Stimulated activated CD4-positive, alpha-beta T cell treated with anti-CD3 and anti-CD28 coated beads, Interleukin-1b, Interleukin-23, amount 100 ng/mL, for 24 hours (primary cell): ENCODE data around the gene CYFIP2.

Experiments used
- DNase-seq, 4 experiments: peaks; one replicate each; pipeline ENCODE4 v3.0.0-alpha.2; 2020; ENCODE audit warnings: low read depth in 4 of 4, low spot score in 1 of 4

The CYFIP2 gene

DNA sequence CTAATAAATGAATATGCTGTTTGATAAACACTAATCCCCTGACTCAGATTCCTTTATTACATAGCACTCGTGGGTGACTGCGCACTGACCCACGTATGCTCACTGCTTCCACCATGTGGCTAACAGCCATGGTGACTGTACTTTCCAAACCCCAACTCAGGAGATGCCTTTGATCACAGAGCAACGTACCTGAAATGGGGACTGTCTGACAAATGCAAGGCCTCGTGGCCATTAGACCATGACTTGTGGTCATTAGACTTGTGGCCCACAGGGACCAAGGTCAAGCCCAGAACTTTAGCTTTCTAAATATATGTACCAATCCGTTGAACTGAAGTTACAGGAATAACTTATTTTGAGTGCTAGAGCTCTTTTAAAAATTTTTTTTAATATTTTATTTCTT, 46.6 kb downstream of the CYFIP2 start:
- DNase-seq, result peak in 3 of 4 experiments; percentile 37 to 51 (median 43)

DNA sequence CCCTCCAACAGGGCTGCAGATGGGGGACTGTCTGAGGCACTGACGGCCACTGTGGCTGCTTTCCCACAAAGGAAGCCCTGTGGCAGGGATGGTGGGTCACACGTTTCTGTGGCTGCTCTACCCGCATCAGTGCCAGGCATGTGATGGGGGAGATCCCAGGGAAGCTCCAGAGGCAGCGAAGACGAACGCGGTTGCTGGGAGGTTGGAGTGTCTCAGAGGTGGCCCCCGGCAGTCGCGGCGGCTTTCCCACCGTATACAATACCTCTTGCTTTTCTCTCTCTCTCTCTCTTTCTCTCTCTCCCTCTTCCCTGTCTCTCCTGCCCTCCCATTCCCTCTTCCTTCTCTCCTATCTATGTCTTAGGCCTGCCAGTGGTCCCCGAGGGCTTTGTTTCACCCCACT, 56.7 kb downstream of the CYFIP2 start:
- DNase-seq, result no peak

DNA sequence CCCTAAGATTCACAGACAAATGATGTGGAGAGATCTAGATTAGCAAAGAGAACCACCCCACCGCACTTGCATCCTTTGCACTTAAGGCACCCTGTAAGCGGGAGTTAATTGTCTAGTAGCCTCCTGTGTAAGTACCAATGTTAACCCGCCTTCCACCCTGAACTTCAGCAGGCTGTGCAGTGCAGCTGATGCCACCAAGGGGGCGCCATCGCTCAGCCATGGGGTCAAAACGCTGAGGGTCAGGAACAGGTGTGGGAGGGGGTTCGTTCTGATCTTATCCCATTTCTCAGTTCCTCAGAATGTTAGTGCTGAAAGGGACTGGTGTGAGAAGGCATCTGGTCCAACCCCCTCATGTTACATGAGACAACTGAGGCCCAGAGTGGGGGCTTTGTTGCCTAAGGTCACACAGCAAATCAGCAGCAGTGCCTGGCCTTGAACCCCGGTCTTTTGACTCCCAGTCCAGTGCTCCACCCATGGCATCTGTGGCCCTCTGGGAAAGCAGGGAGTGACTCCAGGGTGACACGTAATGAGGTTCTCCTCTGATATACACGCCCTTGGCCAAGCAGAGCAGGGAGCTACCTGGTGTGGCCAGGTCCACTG, 57.3 kb downstream of the CYFIP2 start:
- DNase-seq, result no peak

DNA sequence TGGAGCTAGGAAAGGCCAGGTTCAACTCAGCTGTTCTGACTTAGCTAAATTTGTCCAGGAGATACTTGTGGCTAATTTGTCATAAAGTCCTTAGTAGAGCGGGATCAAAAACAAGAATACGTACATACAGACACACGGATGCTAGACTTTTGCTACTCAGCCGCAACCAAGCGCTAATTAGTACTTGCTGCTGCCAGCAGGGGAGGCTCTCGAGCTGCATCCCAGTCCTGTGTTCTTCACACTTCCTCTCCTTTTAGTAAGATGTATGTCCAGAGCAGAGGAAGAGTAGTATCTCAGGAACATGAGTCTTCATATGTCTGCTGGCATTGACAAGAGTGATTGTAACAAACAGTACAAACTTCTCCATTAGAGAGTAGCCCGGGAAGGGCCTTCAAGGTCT, 58.3 kb downstream of the CYFIP2 start:
- no peak for DNase-seq

DNA sequence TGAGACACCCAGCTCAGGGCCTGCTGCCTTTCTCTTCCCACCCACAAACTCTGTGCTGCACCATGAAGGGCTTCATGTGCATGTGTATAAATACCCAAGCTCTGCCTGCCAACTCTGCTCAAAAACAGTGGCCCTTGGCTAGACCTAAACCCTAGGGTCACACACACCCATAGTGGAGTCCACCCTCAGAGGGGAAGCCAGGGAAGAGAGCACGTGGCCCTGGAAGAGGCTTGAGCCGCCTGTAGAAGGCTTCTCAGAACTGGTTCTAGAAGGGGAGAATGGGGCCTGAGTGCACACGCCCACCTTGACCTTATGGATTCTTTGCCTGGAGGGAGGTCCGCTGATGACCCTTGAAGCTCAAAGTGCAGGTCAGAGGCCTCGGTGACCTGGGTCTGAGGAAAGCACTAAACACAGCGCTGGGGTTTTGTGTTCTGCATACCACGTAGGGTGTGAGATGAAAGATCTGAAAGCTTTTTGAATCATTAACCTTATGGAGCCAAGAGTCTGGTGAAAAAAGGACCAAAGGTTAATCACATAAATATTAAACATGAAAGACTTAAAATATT, 60.6 kb downstream of the CYFIP2 start:
- no peak for DNase-seq

DNA sequence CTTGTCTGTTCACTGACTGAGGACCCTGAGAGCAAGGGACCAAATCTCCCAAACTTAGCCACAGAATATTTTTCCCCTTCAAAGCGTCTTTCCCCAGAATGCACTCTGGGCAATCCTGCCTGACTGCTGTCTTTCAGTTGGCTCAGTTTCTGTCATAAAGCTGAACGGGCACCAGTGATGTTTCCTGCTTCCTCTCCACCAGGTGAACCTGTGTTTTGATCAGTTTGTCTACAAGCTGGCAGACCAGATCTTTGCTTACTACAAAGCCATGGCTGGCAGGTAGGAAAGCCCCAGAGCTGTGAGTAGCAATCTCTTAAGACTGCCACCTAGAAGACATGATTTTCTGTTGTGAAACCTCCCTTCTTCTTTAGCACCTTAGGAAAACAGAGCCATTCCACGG, 61.8 kb downstream of the CYFIP2 start:
- no peak for DNase-seq

DNA sequence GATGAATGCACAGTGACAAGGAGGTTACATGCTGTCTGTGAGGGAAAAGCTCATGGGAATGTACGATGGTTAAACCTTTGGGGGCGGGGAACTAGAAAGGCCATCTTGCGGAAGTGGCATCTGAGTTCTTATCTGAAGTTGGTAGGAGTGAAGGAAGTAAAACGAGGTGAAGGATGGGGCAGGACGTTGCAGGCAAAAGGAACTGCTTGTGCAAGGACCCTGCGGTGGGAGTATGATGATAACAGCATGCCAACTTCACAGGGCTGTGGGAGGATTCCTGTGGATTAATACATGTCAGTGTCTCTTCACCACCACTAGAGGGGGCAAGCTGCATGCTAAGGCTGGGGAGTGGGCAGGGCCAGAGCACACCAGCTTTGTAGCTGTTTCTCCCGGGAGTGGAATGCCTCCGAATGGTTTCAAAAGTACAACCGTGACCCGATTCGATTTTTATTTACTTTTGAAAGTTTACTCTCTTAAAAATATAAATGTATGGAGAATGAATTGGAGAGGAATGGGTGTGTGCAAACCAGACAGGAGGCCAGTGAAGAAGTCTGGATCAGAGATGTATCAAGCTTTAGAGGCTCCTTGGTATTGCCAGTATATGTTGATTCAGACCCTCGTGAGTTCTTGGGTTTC, 62.5 kb downstream of the CYFIP2 start:
- DNase-seq, result peak in 1 of 4 experiments; percentile 38

DNA sequence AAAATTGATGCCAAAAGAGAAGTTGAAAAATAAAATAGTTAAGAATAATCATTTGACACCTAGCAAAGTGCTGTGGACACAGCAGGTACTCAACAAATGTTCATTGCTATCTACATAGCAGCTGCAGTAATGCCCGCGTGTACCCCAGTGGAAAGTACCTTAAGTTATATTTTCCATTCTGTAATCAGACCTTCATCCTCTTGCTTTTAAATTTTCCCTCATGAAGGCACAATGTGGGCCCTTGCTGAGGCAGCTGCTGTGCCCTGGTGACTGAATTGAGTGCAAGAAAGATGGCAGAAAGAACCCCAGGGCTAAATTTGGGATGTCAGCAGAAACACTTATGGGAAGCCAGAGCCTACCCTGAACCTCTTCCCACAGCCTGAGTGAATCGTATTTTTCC, 65.9 kb downstream of the CYFIP2 start:
- DNase-seq, result no peak

DNA sequence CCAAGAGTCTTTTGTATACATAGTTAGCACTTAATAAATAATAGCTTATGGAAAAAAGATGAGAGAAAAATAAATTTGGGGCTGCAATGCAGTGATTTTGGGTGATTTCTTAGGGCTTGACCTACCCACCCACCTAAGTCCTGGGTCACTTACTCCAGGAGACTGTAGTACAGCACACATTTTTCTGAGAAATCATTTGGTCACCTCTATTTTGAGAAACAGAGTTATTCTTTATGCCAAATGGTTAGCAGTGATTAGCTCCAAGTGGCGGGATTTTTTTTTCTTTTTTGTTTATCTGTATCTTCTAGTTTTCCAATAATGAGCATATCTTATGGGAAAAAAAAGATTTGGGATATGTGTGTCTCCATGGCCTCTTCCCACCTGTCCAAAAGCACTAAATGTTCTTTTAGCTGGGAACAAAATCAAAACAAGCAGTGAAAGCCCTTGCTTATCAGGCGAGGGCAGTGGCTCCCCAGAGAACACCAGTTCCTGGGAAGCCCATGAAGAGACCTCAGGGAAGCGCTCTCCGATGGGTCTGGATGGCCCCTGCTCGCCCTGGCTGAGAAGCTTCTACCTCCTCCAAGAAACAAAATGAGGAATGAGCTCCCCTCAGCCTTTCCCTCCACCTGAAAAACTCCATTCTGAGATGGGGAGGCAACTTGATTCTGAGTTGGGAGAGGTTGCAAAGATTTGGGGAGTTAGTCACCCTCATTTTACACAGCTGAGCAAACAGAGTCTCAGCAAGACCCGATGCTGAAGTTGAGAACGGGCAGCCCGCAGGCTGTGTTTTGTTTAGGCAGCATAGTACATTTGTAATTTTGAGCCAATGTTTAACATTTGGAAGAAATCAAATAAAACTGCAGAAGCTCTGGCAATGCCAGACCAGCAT, 69.9 kb downstream of the CYFIP2 start:
- DNase-seq, result no peak

DNA sequence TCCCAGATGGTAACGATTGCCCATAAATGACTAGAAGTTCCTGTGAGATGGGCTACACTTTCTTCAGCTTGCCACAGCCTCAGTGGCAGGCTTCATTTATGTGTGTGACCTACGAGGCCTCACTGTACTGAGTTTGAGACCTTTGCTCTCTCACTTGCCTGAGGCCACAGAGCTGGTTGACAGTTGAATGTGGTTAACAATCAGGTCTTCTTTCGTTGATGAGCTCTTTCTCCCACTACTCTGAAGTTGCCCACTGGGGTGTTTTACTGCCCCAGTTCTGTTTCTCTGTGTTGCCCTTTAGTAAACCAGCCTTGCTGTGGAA, 70.5 kb downstream of the CYFIP2 start:
- no peak for DNase-seq

DNA sequence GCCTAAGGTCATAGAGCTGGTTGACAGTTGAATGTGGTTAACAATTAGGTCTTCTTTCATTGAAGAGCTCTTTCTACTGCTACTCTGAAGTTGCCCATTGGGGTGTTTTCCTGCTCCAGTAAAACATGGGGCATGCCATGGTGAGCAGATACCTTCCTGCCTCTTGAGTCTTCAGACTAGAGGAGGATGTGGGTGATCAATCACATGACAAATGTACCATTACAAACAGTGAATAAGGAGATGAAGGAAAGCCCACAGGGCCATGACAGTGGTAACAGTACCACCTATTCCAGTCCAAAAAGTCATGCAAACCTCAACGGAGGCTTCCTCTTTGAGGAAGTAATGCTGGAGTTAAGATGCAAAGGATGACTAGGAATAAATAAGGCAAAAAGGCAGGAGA, 73.5 kb downstream of the CYFIP2 start:
- DNase-seq, result no peak

DNA sequence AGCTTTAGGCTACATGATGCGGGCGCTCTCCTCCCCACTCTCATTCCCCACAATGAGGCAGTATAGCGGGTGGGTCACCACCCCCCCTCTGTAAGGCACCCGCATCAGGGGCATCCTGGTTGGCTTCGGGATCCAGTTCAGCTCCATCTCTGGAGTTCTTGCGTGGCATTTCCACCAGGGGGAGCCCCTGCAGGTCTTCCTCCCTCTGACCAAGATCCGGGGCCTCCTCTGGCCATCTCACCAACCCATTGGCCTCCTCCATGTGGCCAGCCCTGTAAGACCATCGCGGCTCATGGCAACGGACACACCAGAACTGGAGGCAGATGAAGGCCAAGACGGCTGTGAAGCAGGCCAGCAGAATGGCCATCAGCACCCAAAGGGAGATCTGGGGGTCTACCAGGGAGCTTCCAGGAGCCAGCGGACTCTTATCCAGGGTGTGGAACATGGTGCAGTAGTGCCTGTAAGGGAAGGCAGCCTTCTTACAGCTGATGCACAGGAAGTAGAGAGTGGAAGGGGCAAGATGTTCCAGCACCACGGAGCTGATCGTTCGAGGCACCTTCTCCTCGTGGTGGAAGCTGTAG, 77.0 kb downstream of the CYFIP2 start:
- DNase-seq, result no peak

DNA sequence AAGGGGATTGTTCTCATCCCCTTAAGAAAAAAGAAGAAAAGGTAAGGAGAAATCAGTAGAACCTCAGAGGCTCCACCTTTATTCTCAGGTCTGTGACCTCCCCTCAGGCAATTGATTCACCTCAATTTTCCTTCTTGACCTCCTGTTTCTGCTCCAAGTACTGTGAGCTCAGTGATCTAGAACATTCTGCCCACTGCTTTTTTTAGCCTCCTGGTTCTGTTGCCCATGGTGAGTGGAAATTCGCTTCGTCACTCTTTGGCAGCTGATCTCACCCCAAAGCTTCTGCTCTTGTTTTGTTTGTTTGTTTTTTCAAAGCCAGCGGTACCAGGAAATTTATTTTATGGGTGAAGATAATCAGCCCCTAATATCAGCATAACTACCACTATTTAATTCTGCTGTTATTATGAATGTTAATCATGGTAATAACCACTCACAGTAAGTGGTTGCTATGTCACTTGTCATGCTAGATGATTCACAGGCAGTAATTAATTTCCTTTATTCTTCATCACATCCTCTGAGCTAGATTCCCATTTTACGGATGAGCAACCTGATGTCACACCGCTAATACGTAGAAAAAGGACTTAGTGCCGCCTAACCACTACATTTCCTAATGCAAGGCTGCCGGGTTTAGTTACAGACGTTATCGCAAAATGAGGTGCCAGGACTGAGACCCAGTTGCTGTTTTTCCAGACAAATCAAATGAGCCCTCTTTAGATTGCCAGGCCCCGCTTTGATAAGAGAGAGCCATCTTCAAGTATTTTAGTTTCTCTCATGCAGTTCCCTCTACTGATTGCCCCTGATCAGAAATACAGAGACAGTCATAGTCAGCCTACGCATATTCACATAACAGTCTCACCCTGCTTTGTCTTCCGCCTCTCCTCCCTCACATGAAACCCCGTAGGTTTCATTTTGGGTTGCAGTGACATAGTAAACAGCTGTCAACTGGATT, 78.2 kb downstream of the CYFIP2 start:
- no peak for DNase-seq

DNA sequence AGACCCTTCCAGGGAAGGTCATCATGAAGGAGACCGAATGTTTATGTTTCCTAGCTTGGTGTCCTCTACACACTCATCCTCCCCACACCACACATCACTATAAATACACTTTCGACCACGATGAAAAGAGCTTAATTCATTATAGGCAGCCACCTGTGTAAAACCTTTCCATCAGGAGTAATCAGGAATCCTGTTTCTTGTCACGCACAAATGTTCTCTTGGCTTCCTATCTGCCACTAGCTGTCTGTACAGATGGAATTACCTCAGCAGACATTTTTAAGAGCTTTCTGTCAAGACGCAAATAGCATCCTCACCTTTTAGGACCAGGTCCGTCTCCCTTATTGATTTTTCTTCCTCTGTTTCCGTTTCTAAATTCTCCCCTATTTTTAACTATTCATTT, 79.1 kb downstream of the CYFIP2 start:
- no peak for DNase-seq

DNA sequence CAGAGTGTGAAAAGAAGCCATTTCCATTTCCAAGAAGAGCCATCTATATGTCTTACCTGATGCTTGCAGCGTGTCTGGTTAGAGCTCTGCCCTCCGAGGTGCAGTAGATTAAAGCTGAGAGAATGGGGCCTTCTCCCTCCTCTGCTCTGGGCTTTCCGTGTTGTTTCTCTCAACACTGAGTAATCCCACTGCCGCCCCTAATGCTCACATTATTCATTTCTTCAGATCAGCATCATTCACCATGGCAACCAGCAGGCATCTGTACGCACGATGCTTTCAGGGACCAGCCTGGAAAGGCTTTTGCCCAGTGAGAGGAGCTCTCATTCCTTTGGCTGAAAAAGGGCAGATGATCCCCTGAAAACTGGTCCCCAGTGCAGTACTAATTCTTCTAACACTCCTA, 79.6 kb downstream of the CYFIP2 start:
- DNase-seq, result no peak

DNA sequence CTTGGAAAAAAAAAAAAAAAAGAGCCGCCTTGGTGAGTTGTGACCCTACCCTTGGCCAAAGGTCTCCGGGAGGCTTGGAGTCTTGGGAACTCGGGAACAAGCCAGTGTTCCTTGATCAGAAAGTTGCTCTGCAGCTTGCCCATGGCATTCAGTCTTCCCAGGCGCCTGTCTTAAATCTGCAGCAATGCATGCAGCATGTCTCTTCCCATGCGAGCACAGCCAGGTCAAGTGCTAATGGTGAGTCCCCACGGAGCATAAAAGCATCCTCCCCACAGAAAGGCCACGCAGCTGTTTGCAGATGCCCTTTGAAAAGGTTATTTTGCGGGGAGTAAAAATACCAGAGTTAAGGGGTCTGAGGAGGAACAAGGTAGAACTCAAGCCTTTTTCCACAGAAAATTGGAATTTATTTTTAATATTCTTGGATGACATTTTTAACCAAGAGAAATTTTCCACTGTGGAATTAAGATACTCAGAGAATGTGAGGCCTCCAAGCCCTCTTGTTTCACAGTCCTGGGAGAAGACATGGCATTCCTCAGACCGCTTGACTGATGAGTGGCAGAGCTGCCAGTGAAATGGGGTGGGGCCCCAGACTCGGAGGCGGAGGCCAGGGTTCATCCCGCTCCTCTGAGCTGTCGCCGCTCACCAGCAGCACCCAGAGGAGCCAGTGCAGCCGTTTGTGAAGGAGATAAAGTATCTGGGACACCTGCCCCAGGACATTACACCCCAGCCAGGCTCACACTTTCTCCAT, 81.6 kb downstream of the CYFIP2 start:
- no peak for DNase-seq

DNA sequence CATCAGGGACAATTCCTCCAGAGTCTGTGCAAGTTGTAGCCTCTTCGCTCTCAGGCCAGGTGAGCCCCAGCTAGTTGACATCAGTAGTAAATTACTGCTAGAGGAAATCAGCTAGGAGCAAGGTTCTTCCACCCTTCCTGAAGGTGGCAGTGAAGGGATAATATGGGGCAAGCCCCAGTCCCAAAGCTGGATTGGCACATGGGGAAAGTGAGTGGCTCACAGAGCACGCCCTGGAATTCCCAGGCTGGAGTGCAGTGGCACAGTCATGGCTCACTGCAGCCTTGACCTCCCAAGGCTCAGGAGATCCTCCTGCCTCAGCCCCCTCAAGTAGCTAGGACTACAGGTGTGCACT, 82.1 kb downstream of the CYFIP2 start:
- DNase-seq, result no peak

DNA sequence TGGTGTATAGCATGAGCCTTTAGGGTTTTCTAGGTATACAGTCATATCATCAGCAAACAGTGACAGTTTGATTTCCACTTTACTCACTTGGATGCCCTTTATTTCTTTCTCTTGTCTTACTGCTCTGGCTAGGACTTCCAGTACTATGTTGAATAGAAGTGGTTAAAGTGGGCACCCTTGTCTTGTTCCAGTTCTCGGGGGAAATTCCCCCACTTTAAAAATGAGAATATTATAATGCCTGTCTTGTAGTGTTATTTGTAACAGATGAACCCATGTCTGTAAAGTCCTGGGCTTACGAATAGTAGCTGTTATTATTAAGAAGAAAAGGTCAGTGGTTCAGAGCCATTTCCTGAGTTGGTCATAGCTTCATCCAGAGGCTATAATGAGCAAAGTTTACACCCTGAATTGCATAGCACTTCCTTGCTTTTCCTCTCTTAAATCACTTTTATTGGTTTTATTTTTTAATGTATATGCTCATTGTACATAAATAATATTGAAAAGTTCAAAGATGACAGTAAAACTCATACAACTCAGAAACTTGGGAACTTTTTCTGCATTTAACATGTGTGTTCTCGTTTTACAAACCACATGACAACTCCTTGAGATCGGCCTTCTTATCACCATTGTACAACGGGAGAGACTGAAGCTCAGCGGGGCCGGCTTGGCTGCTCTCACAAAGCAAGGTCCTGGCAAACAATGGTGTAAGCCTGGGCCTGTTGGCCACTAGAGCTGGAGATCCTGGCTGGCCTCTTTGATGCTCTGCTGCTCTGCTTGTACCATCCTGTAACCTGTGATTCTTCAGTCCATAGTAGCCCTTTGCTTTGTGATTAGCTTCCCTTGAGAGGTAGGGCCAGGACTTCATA, 85.2 kb downstream of the CYFIP2 start:
- DNase-seq, result no peak

DNA sequence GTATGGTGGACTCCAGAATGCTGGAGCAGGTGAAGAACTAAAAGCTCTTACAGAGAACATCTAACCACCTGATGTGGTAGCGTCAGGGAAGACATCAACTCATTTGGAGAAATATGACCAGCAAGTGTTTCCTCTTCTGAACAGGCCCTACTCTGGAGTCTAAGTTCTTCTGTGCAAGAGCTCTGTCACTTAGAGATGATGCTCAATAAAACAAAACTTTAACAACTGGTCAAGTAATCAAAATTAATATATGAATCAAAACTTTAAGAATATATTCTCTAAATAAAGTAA, 85.8 kb downstream of the CYFIP2 start:
- no peak for DNase-seq
